Suprapubic skin (tissue), 4 donors: ENCODE measurements around the gene TBX6. TPM values are rescaled to one million over a fixed set of nuclear protein-coding genes. Genes with fewer than 3 reads are reported as not detected.

ENCODE experiments used
- DNase-seq, 2 donors: peaks; one replicate each; pipeline ENCODE4 v3.0.0-alpha.2; 2019; ENCODE audit warnings: low spot score in 2 of 2
- H3K27ac ChIP-seq: fragments of 200-600 bp; sonication (generic); one replicate; pipeline ENCODE4 v1.5.1; 2019
- H3K27me3 ChIP-seq: fragments of 200-600 bp; sonication (generic); one replicate; pipeline ENCODE4 v1.5.1; 2019
- H3K36me3 ChIP-seq: fragments of 200-600 bp; sonication (generic); one replicate; pipeline ENCODE4 v1.5.1; 2019
- H3K4me1 ChIP-seq: fragments of 200-600 bp; sonication (generic); one replicate; pipeline ENCODE4 v1.5.1; 2019
- H3K4me3 ChIP-seq: fragments of 200-600 bp; sonication (generic); one replicate; pipeline ENCODE4 v1.5.1; 2019; ENCODE audit warnings: mild to moderate bottlenecking
- H3K9me3 ChIP-seq: fragments of 200-600 bp; sonication (generic); one replicate; pipeline ENCODE4 v1.5.1; 2019
- CTCF ChIP-seq, 2 donors: fragments of 200-600 bp in 1 of 2; fragments of 450-650 bp in 1 of 2; sonication (generic) in 1 of 2; IDR thresholded peaks; one replicate each; pipeline ENCODE4 v1.5.1; 2016 to 2019; ENCODE audit warnings: antibody characterized with exemption in 2 of 2, mild to moderate bottlenecking in 1 of 2, moderate library complexity in 1 of 2
- EP300 ChIP-seq: sonication (generic); formaldehyde crosslinking; IDR thresholded peaks from one replicate; pipeline ENCODE4 v1.6.1; 2017; ENCODE audit warnings: antibody characterized with exemption
- POLR2A ChIP-seq, 2 donors: fragments of 450-650 bp; IDR thresholded peaks; one replicate each; pipeline ENCODE4 v1.6.1; 2017; ENCODE audit warnings: antibody characterized with exemption in 2 of 2, mild to moderate bottlenecking in 2 of 2, moderate library complexity in 2 of 2
- POLR2AphosphoS5 ChIP-seq, 3 donors: sonication (generic); formaldehyde crosslinking; IDR thresholded peaks; one replicate each; pipeline ENCODE4 v1.6.1; 2017; ENCODE audit warnings: antibody characterized with exemption in 3 of 3
- WGBS: methylation state at CpG from one replicate; pipeline ENCODE4 v1.1.5; 2018; 5-methylcytosine and 5-hydroxymethylcytosine counted together
- total RNA-seq, 4 donors: library from RNA; depleted of rRNA; stranded (reverse); fragments of >200 nt; gene quantifications; one replicate each; pipeline ENCODE4 v1.1.0, GENCODE V29; 2016

TBX6 gene
- total RNA-seq, 4 donors from 2014 or later = 2.7 to 7.6 (median 4.7) TPM

- Histone ChIP-seq H3K27me3 (no peaks in the 10 kb centered on the region), H3K4me1 (peaks cover 53% of the 10 kb centered on the region), H3K4me3 (no peak overlapping the region), H3K27ac (peak overlapping the region; percentile 12), H3K36me3 (peaks cover 57% of the 10 kb centered on the region), H3K9me3 (no peaks in the 10 kb centered on the region)
- 89% methylated on average over 8 of the region's 9 CpGs for WGBS
- TF ChIP-seq POLR2A (IDR thresholded peaks at IDR 0.05) = no peak
- DNase-seq = no peak
Observed at GRCh38 chr16:30068333-30068732, 23.4 kb downstream of the TBX6 start.

DNA sequence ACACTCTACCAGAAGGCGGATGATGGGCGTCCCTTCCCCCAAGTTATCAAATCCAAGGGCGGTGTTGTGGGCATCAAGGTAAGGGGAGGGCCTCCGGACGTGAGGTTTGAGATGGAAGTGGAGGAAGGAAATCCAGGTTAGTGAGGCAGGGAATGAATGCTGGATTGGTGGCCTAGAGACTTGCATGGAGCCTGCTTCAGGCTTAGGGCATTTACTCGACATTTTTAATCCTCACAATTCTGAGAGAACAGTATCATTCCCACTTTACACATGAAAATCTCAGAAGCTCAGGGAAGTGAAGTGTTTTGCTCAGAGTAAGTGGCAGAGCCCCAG, 24.2 kb downstream of the TBX6 start:
- Histone ChIP-seq H3K9me3 (no peaks in the 10 kb centered on the region), H3K27ac (no peak overlapping the region), H3K36me3 (peaks cover 50% of the 10 kb centered on the region), H3K4me3 (peak overlapping the region; percentile 96), H3K27me3 (no peaks in the 10 kb centered on the region), H3K4me1 (peaks cover 58% of the 10 kb centered on the region)
- TF ChIP-seq EP300 (no peak), POLR2A (IDR thresholded peaks at IDR 0.05) (no peak), POLR2AphosphoS5 (IDR thresholded peaks at IDR 0.05) (no peak), CTCF (IDR thresholded peaks at IDR 0.05) (no peak)
- DNase-seq = no peak
- 56% methylated on average over 6 of the region's 6 CpGs for WGBS

GRCh38 chr16:30066761-30067583, 24.8 kb downstream of the TBX6 start:
- Histone ChIP-seq H3K4me3 (peak overlapping the region; percentile 96), H3K9me3 (no peaks in the 10 kb centered on the region), H3K36me3 (peaks cover 45% of the 10 kb centered on the region), H3K4me1 (peaks cover 58% of the 10 kb centered on the region), H3K27me3 (no peaks in the 10 kb centered on the region), H3K27ac (peak overlapping the region; percentile 98)
- 36% methylated on average over 18 of the region's 21 CpGs for WGBS
- TF ChIP-seq POLR2A (IDR thresholded peaks at IDR 0.05) = no peak
- no peak for DNase-seq

DNA sequence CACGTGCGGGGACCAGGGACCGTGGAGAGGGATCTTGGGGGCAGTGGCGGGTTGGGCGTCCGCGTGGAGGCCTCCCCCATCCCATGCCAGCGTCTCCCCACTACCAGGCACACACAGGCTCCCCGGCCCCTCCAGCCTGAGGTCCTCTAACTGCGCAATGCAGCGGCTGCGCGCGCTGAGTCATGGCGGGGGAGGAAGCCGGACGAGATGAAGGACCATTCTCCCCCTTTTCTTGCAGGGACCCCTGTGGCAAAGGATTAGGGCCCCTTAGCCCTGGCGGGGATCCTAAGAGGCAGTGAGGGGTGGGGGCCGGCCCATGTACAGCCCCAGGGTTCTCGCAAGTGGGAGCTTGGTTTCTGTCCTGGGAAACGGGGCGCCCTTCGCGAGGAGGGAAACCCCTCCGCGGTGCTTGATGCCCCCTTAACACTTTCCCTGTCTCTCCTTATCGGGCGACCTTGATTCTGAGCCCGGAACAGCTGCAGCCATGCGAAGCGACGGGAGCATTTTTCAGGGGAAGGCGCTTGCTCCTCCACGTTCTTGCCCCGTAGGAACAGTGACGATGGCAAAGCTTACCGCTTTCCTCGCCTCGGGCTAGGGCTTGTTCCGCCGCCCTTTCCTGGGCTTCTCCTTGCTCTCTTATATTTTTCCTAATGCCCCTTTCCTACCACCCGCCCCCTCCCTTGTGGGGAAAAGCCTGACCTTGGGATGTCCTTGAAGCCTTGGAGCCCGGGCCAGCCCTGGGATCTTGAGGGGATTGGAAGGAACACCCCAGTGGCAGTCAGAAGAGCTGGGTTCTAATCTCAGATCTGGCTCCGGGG, 25.6 kb downstream of the TBX6 start:
- H3K27ac ChIP-seq = peak overlapping the region; percentile 98
- no peak for TF ChIP-seq EP300
- no peak for TF ChIP-seq POLR2A (IDR thresholded peaks at IDR 0.05)
- TF ChIP-seq CTCF (IDR thresholded peaks at IDR 0.05) = no peak
- peak in 1 of 3 donors; percentile 0 for TF ChIP-seq POLR2AphosphoS5 (IDR thresholded peaks at IDR 0.05)
- peak overlapping the region; percentile 96 for H3K4me3 ChIP-seq
- 1% methylated on average over 35 of the region's 44 CpGs for WGBS
- H3K9me3 ChIP-seq = no peaks in the 10 kb centered on the region
- no peak for DNase-seq
- H3K4me1 ChIP-seq = peaks cover 58% of the 10 kb centered on the region
- no peaks in the 10 kb centered on the region for H3K27me3 ChIP-seq
- H3K36me3 ChIP-seq = peaks cover 36% of the 10 kb centered on the region

DNA sequence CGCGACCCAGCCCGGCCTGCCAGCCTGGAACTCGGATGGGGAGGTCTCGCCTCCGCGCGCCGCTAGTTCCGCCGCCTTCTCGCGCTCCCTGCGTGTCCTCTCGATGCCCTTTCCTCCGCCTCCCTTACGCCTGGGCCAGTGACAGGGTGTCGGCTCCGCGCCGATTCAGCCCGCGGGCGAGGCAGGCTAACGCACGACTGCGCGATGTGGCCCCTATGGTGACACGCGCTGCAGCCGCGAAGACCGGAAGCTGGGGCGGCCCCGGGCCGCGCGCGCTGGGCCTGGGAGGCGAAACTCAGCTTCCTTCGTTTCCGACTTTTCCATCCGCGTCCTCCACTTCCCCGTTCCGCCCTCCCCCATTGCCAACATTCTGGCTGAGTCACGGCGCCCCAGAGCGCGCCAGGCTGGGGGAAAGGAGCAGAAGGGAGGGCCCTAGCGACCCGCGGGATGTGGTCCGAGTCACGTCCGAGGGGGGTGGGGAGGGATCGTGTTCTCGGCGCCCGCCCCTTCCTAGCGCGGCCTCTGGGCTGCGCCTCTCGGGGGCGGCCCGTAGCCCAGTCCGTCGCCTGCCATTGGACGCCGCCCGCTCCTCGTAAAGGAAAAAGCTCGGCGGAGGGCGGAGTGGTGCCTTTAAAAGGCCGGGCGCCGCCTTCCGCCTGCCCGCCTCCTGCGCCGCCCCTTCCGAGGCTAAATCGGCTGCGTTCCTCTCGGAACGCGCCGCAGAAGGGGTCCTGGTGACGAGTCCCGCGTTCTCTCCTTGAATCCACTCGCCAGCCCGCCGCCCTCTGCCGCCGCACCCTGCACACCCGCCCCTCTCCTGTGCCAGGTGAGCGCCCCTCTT, 26.4 kb downstream of the TBX6 start, which contains the start of gene ALDOA:
TSS of gene ALDOA (plus strand) at position 659 of the 841 bp plus-strand sequence. CDS start 1,138 bp downstream, outside the sequence.
- H3K4me1 ChIP-seq = peaks cover 64% of the 10 kb centered on the region

More for the DNA sequence above, 26.4 kb downstream of the TBX6 start, which contains the start of gene ALDOA:
- Histone ChIP-seq H3K36me3 (peaks cover 30% of the 10 kb centered on the region), H3K27me3 (no peaks in the 10 kb centered on the region), H3K27ac (peak within 1 kb of the TSS; percentile 98), H3K9me3 (no peaks in the 10 kb centered on the region), H3K4me3 (peak within 1 kb of the TSS; percentile 96)
- 0% methylated on average over 23 of the region's 99 CpGs for WGBS
- TF ChIP-seq EP300 (no peak), POLR2AphosphoS5 (IDR thresholded peaks at IDR 0.05) (peak; percentile 6 to 85 (median 75)), POLR2A (IDR thresholded peaks at IDR 0.05) (peak; percentile 92 to 98), CTCF (IDR thresholded peaks at IDR 0.05) (no peak)
- DNase-seq = peak; percentile 98 to 99
